Activated T-helper 1 cell treated with anti-CD3 and anti-CD28 coated beads, Interleukin-2, amount 50 U/mL, for 16 hours (primary cell): Measurements from ENCODE around the gene RALGPS2.
"Not testable (repeated sequence)": the region's sequence is repeated elsewhere in the genome, so short reads cannot be mapped to it uniquely, and the experiment has no call there.

Experiments
- DNase-seq, 2 donors: peaks; one replicate each; pipeline ENCODE4 v3.0.0-alpha.2; 2020; ENCODE audit warnings: low read depth in 1 of 2, low spot score in 1 of 2

Gene RALGPS2

GRCh38 chr1:178776553-178776952 is 51.5 kb downstream of the RALGPS2 start:
- DNase-seq, result no peak

DNA sequence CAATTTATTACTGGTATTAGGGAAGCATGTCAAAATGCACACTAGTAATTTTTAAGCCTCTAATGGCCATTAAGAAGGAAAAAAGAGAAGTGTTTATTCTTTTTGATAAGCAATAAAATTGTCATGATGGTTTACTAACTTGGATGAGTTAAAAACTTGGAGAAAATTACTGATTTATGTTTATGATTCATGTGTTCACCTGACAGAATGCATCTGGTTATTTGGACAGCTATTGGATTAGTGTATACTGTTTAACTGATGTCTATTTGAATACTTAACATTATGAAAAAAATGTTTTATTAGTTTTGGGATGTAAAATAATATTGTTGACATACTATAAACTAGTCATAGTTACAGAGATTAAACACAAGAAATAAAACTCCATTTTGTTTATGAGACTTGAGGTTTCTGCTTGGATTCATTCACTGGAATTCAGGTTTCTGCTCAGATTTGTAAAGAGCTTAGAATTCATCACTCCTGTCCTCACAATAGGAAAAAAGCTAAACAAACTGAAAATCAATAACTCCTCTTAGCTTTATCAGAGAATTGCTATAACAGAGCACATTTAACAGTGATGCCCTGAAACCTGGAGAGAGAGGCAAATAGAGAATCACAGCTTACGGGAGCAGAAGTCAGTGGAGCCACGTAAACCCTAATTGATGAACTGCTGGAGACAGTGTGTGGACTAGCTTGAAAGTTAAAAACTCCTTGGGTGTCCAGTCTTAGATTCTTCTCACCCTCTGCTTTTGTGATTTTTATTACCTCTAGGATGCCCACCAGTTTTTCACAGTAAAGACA is 56.7 kb downstream of the RALGPS2 start:
- no peak for DNase-seq

DNA sequence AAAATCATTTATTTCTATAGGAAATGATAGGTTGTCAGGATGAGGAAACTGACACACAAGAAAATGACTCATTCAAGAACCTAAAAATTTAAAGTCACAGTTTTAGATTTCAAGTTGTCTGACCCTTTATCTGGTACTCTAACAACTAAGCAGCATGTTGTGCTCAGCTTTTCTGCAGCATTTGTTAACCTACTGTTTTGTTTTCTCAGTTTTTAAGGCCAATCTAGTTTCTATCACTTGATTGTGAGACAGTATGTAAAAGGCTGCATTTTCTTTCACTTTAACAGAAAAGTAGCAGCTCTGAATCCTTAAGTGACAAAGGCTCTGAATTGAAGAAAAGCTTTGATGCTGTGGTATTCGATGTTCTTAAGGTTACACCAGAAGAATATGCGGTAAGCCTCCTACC is 59.1 kb downstream of the RALGPS2 start:
- DNase-seq, result no peak

DNA sequence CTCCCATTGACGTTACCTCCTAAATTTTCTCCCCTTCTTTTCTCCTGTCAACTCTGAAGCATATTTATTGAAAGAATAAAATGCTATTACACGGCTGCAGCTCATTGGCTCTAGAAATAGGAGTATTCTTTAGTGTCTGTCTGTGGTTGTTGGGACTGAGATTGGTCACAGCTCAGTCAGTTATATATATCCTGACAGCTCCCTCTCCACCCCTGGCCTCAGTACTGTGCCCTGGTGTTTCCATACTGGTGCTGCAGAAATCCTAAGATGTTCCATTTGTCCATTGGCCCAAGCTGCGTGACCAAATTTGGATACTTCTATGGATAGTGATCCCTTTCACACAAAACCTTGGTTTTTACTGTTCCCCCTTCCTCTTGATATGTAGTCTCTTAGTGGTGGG is 67.3 kb downstream of the RALGPS2 start:
- DNase-seq, result no peak

- DNase-seq, result no peak
These were observed 71.0 kb downstream of the RALGPS2 start for GRCh38 chr1:178796013-178796412.

GRCh38 chr1:178797590-178797989 is 72.5 kb downstream of the RALGPS2 start:
- no peak for DNase-seq

DNA sequence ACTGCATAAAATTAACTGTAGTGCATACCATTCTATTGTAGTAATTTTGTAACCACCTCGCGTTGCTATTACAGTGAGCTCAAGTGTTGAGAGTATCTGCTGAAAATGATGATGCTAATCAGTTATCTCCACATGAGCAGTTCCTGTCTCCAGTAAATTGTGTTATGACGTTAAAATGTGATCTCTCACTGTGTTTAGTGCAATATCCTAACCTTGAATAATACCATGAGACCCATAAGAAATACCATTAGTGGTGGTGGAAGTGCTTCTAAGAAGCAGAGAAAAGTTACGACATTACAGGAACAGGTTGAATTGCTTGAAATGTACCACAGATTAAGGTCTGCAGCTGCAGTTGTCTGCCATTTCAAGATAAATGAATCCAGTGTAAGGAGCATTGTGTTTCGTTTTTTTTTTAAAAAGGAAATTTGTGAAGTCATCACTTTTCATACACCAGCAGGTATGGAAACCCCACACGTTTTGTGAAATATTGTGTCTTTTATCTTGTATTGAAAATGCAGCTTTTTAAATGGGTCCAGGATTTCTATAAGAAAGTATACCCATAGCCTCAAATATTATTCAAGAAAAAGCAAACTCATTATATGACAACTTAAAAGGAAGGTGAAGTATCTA is 73.3 kb downstream of the RALGPS2 start:
- no peak for DNase-seq

GRCh38 chr1:178802873-178803272 is 77.8 kb downstream of the RALGPS2 start:
- no peak for DNase-seq

DNA sequence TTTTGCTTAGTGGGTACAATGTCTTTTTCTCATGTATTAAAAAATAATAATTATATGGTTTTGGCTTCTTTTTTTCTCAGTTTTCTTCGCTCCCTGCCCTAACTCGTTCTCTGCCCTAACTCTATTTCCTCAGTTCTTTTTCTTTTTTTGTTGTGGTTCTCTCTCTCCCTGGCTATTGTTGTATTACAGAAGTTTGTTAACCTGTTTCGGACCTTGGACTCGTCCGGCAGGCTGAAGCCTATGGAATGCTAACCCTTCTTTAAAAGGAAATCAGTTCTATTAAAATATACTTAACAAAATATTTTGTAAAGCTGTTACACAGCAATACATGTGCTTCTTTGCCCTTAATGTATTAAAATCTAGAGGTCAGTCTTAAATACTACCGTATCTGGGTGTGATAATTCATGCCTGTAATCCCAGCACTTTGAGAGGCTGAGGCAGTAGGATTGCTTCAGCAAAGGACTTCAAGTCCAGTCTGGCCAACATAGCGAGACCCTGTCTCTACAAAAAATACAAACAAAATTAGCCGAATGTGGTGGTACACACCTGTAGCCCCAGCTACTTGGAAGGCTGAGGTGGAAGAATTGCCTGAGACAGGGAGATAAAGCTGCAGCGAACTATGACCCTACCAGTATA is 81.7 kb downstream of the RALGPS2 start:
- DNase-seq, result no peak

- no peak for DNase-seq
These were observed 83.5 kb downstream of the RALGPS2 start for GRCh38 chr1:178808529-178808928.

DNA sequence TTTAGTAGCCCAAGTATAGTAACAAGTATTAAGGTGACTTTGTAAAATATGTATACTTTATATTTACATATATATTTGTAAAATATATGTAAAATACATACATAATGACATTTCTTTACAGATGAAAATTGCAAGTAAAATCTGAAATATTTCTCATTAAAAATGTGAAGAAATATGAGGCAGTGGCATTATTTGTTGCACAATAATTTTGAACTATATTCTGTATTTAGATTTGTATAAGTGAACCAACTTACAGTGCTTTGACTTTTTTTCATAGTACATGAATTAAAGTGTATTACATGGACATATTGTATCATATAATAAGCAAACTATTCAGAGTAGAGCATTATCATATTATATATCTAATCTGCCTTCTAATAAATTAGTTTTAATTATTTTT is 85.5 kb downstream of the RALGPS2 start:
- no peak for DNase-seq

GRCh38 chr1:178818416-178818815 is 93.4 kb downstream of the RALGPS2 start:
- DNase-seq, result no peak

- no peak for DNase-seq
These were observed 94.1 kb downstream of the RALGPS2 start for GRCh38 chr1:178819123-178819522.

DNA sequence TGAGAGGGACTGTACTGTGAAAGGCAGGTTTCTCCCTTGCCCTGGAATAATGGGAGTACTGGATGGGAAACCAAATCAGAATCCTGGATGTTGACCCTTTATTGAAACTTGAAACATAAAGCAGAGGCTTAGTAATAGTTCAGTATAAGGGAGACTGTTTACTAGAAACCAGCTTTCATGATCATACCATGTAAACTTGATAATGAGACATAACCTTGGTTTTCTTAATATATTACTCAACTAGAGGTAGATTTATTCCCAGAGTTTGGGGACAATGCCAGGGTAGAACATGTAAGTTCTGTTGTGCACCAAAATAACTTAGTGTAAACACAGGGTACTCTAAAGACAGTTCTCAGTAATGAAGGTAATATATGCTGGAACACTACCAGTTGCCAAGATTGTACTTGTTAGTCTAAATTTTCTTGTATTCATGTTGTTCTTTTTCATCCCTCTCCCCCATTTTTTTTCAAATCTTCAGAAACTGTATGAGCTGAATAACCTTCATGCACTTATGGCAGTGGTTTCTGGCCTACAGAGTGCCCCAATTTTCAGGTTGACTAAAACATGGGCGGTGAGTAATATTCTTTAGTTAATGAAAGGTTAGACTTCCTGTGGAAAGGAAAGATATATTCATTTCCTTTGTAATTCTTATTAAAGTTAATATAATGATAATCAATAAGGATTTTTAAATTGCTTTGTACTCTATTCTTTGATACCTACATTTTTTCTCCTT is 96.3 kb downstream of the RALGPS2 start:
- DNase-seq, result no peak

GRCh38 chr1:178825167-178825566 is 100.1 kb downstream of the RALGPS2 start:
- no peak for DNase-seq

GRCh38 chr1:178844436-178844835 is 119.4 kb downstream of the RALGPS2 start:
- no peak for DNase-seq

DNA sequence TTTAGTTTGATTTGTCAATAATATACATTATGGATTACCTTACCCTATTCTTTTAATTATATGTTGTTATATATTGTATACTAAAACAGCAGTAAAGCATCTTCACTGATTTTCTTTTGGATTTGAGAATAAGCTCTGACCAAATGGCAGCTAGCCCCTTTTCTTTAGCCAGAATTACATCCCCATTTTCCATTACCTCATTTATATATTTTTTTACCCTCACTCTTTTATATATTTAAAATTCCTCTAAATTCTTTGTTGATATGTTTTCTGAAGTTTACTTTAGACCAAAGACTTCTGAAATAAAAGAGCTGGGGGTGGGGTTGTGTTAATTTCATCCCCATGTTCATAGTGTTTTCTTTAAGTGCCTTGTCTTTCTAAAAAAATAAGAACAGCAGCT is 121.3 kb downstream of the RALGPS2 start:
- DNase-seq, result no peak

- DNase-seq, result no peak
These were observed 122.4 kb downstream of the RALGPS2 start for GRCh38 chr1:178847396-178847849.

DNA sequence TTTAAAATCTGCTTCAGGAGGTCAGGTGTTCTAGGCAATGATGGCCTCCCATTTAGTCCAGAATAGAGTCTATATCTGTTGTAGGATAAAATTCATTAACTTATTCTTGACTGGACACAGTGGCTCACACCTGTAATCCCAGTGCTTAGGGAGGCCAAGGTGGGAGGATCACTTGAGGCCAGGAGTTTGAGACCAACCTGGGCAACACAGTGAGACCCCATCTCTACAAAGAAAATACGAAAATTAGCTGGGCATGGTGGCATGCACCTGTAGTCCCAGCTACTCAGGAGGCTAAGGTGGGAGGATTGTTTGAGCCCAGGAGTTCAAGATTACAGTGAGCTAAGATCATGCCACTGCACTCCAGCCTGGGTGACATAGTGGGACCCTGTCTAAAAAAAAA is 122.9 kb downstream of the RALGPS2 start:
- DNase-seq, result not testable (repeated sequence)

GRCh38 chr1:178849918-178850317 is 124.9 kb downstream of the RALGPS2 start:
- no peak for DNase-seq

DNA sequence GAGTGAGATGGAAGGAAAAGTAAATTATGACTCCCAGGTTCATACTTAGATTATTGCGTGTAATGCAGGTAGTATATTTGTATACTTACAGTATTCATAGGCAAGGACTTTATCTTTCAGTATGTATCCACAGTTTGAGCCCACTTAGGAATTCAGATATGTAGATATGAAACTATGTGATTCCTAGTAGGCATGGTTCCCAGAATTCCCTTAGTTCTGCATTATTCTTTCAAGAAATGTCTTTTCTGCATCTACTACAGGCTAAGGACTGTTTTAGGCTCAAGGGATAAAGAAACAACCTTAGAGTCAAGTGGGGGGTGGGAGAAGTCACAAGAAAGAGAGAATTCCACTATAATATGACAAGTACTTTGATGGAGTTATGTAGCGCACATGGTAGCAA is 132.1 kb downstream of the RALGPS2 start:
- no peak for DNase-seq

DNA sequence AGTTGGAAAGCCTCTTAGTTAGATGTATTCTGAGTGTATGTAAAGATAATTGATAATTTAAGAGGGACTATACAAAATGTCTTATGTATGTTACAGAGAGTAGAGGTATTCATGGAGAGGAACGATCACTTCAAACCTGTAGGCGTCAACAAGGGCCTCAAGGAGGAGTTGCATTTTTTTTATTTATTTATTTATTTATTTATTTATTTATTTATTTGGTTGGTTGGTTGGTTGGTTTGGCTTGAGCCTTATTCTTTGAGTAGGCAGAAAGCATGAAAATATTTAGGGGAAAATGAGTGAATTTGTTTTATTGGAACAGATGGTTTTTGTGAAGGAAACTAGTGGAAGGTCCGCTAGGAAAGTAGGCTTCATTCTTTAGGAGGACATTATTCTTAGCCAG is 137.4 kb downstream of the RALGPS2 start:
- no peak for DNase-seq
